Caco-2 (cell line): ENCODE measurements around the gene ABHD11. TPM values are rescaled to one million over a fixed set of nuclear protein-coding genes. Genes with fewer than 3 reads are reported as not detected.

Experiments used
- BruUV-seq: library from RNA; stranded (reverse); fragments of 400-500 nt; replicated peaks from 2 replicates; lab custom pipeline; 2021; lab: Mats Ljungman, UMichigan
- CTCF ChIA-PET: fragments of 300-600 bp; sonication (Branson Sonifier 250); formaldehyde crosslinking; loops from one replicate; lab custom pipeline; 2022; ENCODE audit warnings: antibody characterized with exemption; lab: Charles Lee
- POLR2A ChIA-PET: fragments of 300-600 bp; sonication (Branson Sonifier 250); formaldehyde crosslinking; loops from one replicate; lab custom pipeline; 2022; ENCODE audit warnings: antibody characterized with exemption; lab: Charles Lee
- DNase-seq, 2 experiments: peaks; one replicate each; pipeline versions ENCODE4 v3.0.0 to v3.0.0-alpha.2; 2020 to 2022
- H3K27me3 ChIP-seq: replicated peaks from 2 replicates; pipeline ENCODE4 v1.6.0; 2011; ENCODE audit warnings: low read length; ENCODE audit not compliant: control insufficient read depth, insufficient read depth
- H3K36me3 ChIP-seq: 2 replicates; pipeline ENCODE4 v1.5.1; 2011; ENCODE audit warnings: low read length; ENCODE audit not compliant: control insufficient read depth, insufficient read depth
- H3K4me1 ChIP-seq: fragments of 250-450 bp; sonication (Bioruptor Pico); 2 replicates; pipeline ENCODE4 v1.5.1; 2020; ENCODE audit warnings: mild to moderate bottlenecking
- H3K4me3 ChIP-seq: 2 replicates; pipeline ENCODE4 v1.5.1; 2011; ENCODE audit warnings: low read depth, mild to moderate bottlenecking, control low read depth, low read length
- H3K9me3 ChIP-seq: fragments of 250-450 bp; sonication (Bioruptor Pico); 2 replicates; pipeline ENCODE4 v1.5.1; 2020; ENCODE audit warnings: mild to moderate bottlenecking, moderate library complexity
- H3K27ac Mint-ChIP-seq: one replicate; pipeline ENCODE4 v1.8.0; 2022; ENCODE audit warnings: mixed read lengths; ENCODE audit not compliant: unreplicated experiment
- H3K27me3 Mint-ChIP-seq: one replicate; pipeline ENCODE4 v1.8.0; 2022; ENCODE audit warnings: mixed read lengths; ENCODE audit not compliant: insufficient read depth, unreplicated experiment
- H3K36me3 Mint-ChIP-seq: one replicate; pipeline ENCODE4 v1.8.0; 2022; ENCODE audit warnings: mild to moderate bottlenecking, mixed read lengths; ENCODE audit not compliant: insufficient read depth, unreplicated experiment
- H3K4me1 Mint-ChIP-seq: one replicate; pipeline ENCODE4 v1.8.0; 2022; ENCODE audit warnings: low read depth, mixed read lengths; ENCODE audit not compliant: unreplicated experiment
- H3K4me3 Mint-ChIP-seq: one replicate; pipeline ENCODE4 v1.8.0; 2022; ENCODE audit warnings: mild to moderate bottlenecking, moderate library complexity, mixed read lengths; ENCODE audit not compliant: unreplicated experiment
- H3K9me3 Mint-ChIP-seq: one replicate; pipeline ENCODE4 v1.8.0; 2022; ENCODE audit warnings: mixed read lengths; ENCODE audit not compliant: unreplicated experiment
- intact Hi-C: fragments of 100-400 bp; cut with micrococcal nuclease; formaldehyde crosslinking; loops from one replicate; pipeline ENCODE4 v1.10.0; 2022; ENCODE audit not compliant: unreplicated experiment
- total RNA-seq: library from RNA; stranded (reverse); gene quantifications from 2 replicates; pipeline ENCODE4 v1.2.3, GENCODE V29; 2022
- TF ChIP-seq, protein P1 (sequence below), 2 experiments: fragments of 200-600 bp in 1 of 2; IDR thresholded peaks; 1 replicate in 1 of 2; 2 replicates in 1 of 2; pipeline versions ENCODE4 v1.5.1 to v1.8.0; 2011 to 2022; ENCODE audit warnings: antibody characterized with exemption in 1 of 2, control low read depth in 1 of 2, inconsistent platforms in 1 of 2, low read depth in 1 of 2, low read length in 1 of 2, mild to moderate bottlenecking in 1 of 2, moderate library complexity in 1 of 2; ENCODE audit not compliant: insufficient read depth in 1 of 2, severe bottlenecking in 1 of 2, unreplicated experiment in 1 of 2

Gene ABHD11
- total RNA-seq, 1 experiment from 2014 or later: 38.9 TPM

DNA sequence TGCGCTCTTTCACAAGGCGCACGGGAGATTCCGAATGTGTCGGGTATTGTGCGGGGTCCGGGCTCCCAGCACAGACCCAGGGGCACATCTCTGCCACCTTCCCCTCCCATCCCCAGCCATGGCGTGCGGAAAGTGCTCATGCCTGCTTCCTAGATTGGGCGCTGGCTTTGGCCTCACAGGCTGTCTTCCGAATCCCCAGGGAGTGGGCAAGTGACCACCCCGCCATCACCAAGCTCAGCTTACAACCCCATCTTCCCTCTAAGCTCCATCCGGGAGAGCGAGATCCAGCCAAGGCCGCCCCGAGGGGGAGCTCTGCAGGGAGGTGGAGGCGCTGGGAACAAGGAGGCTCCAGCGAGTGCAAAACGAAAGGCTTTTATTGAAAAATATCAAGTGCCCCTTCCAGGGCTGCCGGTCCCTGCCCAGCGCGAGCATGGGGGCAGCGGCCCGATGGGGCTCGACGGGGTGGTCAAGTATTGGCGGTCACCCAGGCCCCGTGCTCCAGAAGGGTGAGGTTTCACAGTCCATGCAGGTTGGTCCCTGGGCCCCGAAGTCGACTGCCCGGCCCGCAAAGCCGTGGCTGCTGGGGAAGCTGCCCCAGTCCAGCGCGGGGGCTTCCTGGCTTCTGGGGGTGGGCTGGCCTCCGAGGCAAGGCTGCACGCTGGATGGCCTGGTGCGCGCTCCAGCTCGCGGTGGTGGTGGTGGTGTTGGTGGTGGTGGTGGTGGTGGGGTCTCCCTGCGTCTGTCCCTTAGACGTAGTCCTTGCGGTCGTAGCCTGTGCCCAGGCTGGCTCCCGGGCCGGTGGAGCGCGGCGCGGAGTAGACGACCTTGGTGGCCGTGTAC lies 30.3 kb upstream of the ABHD11 start:
- Histone ChIP-seq H3K4me3 (peak overlapping the region; percentile 66), H3K27me3 (no peaks in the 10 kb centered on the region), H3K4me1 (peaks cover 9% of the 10 kb centered on the region), H3K36me3 (no peaks in the 10 kb centered on the region; the same call in 1 of the 2 replicates), H3K9me3 (no peaks in the 10 kb centered on the region)
- Mint-ChIP-seq H3K4me3 (peak overlapping the region; percentile 81), H3K27me3 (no peaks in the 10 kb centered on the region), H3K4me1 (peaks cover 12% of the 10 kb centered on the region), H3K36me3 (peaks cover 18% of the 10 kb centered on the region), H3K9me3 (no peaks in the 10 kb centered on the region), H3K27ac (no peak overlapping the region)
- no peak for DNase-seq
- no TSS peak for BruUV-seq
- TF ChIP-seq, protein P1, sequence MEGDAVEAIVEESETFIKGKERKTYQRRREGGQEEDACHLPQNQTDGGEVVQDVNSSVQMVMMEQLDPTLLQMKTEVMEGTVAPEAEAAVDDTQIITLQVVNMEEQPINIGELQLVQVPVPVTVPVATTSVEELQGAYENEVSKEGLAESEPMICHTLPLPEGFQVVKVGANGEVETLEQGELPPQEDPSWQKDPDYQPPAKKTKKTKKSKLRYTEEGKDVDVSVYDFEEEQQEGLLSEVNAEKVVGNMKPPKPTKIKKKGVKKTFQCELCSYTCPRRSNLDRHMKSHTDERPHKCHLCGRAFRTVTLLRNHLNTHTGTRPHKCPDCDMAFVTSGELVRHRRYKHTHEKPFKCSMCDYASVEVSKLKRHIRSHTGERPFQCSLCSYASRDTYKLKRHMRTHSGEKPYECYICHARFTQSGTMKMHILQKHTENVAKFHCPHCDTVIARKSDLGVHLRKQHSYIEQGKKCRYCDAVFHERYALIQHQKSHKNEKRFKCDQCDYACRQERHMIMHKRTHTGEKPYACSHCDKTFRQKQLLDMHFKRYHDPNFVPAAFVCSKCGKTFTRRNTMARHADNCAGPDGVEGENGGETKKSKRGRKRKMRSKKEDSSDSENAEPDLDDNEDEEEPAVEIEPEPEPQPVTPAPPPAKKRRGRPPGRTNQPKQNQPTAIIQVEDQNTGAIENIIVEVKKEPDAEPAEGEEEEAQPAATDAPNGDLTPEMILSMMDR (IDR thresholded peaks at IDR 0.05; ENCODE audit: insufficient read depth in 1 of 2, low read depth in 1 of 2, low read length in 1 of 2, severe bottlenecking in 1 of 2, unreplicated experiment in 1 of 2): no peak
- POLR2A ChIA-PET: no interaction called here
- intact Hi-C loops: no loop called here
- CTCF ChIA-PET: interaction anchor here (1.3 kb wide), 1 partner anchor 34 kb away, joined by 3 read pairs; no protein-coding TSS in a partner anchor

DNA sequence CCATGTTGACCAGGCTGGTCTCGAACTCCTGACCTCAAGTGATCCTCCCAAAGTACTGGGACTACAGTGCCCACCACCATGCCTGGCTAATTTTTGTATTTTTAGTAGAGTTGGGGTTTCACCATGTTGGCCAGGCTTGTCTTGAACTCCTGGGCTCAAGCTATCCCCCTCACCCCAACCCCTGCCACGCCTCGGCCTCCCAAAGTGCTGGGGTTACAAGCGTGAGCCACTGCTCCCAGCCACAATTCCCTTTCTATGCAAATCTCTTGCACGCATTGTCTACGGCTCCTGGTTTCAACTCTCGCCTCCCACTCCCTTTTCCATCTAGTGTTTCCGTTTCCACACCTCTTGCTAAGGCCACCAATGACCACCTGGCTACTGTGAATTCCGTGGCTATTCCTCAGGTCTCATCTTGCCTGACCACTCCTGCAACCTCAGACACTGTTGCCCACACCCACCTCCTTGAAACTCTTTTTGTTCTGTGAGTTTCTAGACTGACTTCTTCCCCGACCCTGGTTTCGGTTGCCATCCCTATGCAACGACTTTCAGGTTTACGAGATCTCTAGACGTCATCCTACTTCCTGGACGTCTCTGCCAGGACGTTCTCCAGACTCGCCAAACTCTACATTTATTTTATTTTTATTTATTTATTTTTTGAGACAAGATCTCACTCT lies 28.1 kb upstream of the ABHD11 start:
- H3K27me3 Mint-ChIP-seq: no peaks in the 10 kb centered on the region
- H3K4me3 Mint-ChIP-seq: no peak overlapping the region
- POLR2A ChIA-PET: no interaction called here
- no peak overlapping the region for H3K4me3 ChIP-seq
- H3K4me1 ChIP-seq: peaks cover 13% of the 10 kb centered on the region
- TF ChIP-seq, protein P1 (IDR thresholded peaks at IDR 0.05; ENCODE audit: insufficient read depth in 1 of 2, low read depth in 1 of 2, low read length in 1 of 2, severe bottlenecking in 1 of 2, unreplicated experiment in 1 of 2): no peak
- H3K4me1 Mint-ChIP-seq: peaks cover 15% of the 10 kb centered on the region
- intact Hi-C loops: no loop called here
- no peaks in the 10 kb centered on the region for H3K27me3 ChIP-seq
- CTCF ChIA-PET: no interaction called here
- H3K36me3 ChIP-seq: no peaks in the 10 kb centered on the region; the same call in 1 of the 2 replicates
- H3K9me3 ChIP-seq: no peaks in the 10 kb centered on the region
- BruUV-seq: no TSS peak
- DNase-seq: no peak
- H3K36me3 Mint-ChIP-seq: peaks cover 18% of the 10 kb centered on the region
- no peak overlapping the region for H3K27ac Mint-ChIP-seq
- H3K9me3 Mint-ChIP-seq: no peaks in the 10 kb centered on the region

DNA sequence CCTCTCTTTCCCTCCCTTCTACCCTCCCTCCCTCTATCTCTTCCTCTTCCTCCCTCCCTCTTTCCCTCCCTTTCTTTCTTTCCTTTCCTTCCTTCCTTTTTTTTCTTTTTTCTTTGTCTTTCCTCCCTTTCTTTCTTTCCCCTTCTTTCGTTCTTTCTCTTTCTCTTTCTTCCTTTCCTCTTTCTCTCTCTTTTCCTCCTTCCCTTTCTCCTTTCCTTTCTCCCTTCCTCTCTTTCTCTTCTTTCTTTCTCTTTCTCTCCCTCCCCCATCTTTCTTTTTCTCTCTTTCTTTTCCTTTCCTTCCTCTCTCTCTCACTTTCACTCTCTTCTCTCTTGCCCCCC lies 24.0 kb upstream of the ABHD11 start:
- TF ChIP-seq, protein P1 (IDR thresholded peaks at IDR 0.05; ENCODE audit: insufficient read depth in 1 of 2, low read depth in 1 of 2, low read length in 1 of 2, severe bottlenecking in 1 of 2, unreplicated experiment in 1 of 2): no peak
- Histone ChIP-seq H3K36me3 (no peaks in the 10 kb centered on the region), H3K4me3 (no peak overlapping the region), H3K9me3 (no peaks in the 10 kb centered on the region), H3K4me1 (peaks cover 9% of the 10 kb centered on the region), H3K27me3 (no peaks in the 10 kb centered on the region)
- intact Hi-C loops: no loop called here
- POLR2A ChIA-PET: no interaction called here
- CTCF ChIA-PET: no interaction called here
- H3K4me3 Mint-ChIP-seq: no peak overlapping the region
- no peaks in the 10 kb centered on the region for H3K9me3 Mint-ChIP-seq
- H3K27ac Mint-ChIP-seq: no peak overlapping the region
- DNase-seq: no peak
- H3K27me3 Mint-ChIP-seq: no peaks in the 10 kb centered on the region
- H3K4me1 Mint-ChIP-seq: peaks cover 10% of the 10 kb centered on the region
- BruUV-seq: no TSS peak
- no peaks in the 10 kb centered on the region for H3K36me3 Mint-ChIP-seq
